GM19452 (cell line): ENCODE measurements around the gene SMARCA2.
"Not testable (repeated sequence)": the region's sequence is repeated elsewhere in the genome, so short reads cannot be mapped to it uniquely, and the experiment has no call there.

Experiments used
- ATAC-seq: cut with Tn5 transposase; IDR thresholded peaks from one replicate; pipeline ENCODE4 v1.9.1; 2021; ENCODE audit not compliant: unreplicated experiment

SMARCA2 gene

DNA sequence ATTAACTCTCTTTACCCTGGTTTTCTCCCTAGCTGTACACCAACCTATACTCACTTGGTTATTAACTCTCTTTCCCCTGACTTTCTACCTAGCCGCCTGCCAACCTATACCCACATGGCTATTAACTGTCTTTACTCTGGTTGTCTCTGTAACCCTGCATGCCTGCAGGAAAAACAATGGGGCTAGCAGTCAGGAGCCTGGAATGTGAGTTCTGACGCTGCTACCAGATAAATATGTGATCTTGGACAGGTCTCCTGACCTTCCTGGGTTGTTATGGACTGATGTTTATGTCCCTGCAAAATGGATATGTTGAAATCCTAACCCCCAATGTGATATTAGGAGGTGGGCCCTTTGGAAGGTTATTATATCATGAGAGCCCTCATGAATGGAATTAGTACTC is 119.2 kb downstream of the SMARCA2 start:
- no peak for ATAC-seq

DNA sequence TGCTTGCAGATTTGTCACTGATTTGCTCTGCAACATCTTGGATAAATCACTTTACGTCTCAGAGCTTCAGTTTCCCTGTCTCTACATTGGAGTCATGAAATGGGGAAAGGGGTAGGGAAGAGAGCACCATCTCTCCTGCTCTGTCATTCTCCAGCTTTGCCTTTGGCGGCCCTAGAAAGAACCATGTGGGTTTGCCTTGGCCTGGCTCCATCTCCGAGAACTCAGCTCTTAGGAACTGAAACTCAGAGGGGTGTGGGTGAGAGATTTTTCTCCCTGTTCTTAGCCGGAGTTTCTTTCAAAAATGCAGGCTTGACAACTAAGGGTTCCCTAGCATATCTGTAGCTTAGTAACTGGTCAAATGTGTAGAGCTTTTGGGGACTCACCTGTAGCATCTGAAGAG is 123.5 kb downstream of the SMARCA2 start:
- no peak for ATAC-seq

- ATAC-seq = no peak
Observed at GRCh38 chr9:2140600-2141223, 125.6 kb downstream of the SMARCA2 start.

DNA sequence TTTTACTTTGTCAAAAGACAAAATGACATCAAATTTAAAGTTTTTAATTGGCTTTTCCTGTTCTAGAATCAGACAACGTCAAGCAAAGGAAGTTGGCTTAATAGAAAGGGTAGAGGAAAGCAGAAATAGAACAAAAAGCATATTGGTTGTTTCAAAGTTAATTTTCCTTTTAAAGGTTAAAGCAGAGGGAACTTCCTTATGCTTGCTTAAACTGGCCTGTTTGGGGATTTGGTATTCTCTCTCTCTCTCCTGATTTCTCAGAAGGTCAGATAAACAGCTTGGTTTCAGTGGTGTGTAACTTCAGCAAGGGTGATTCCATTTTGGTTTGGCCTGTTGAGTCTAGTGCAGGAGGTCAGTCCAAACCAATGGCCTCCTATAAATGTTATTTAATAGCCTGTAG is 127.1 kb downstream of the SMARCA2 start:
- no peak for ATAC-seq

- no peak for ATAC-seq
Observed at GRCh38 chr9:2144619-2145018, 129.5 kb downstream of the SMARCA2 start.

GRCh38 chr9:2145746-2146145 is 130.6 kb downstream of the SMARCA2 start:
- ATAC-seq = no peak

- not testable (repeated sequence) for ATAC-seq
Observed at GRCh38 chr9:2146700-2147099, 131.6 kb downstream of the SMARCA2 start.

GRCh38 chr9:2150338-2150737 is 135.2 kb downstream of the SMARCA2 start:
- no peak for ATAC-seq

DNA sequence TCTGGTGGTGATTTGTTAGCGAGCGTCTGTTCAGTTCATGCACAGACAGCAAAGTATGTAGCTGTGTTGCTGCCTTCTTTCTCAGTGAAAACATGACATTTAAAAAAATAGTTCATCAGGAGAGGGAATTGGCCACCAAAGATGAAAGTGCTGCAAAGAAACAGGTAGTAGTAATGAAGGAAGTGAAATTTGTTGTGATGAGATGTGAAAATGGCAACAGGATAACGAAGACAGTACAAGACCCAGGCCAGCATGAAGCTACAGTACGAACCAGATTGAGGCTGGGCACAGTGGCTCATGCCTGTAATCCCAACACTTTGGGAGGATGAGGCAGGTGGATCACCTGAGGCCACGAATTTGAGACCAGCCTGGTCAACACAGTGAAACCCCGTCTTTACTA is 136.0 kb downstream of the SMARCA2 start:
- ATAC-seq = no peak

- ATAC-seq = no peak
Observed at GRCh38 chr9:2152966-2153629, 138.0 kb downstream of the SMARCA2 start.

GRCh38 chr9:2153630-2154217 is 138.6 kb downstream of the SMARCA2 start:
- ATAC-seq = no peak

- no peak for ATAC-seq
Observed at GRCh38 chr9:2154731-2155130, 139.6 kb downstream of the SMARCA2 start.

- ATAC-seq = no peak
Observed at GRCh38 chr9:2155966-2156365, 140.8 kb downstream of the SMARCA2 start.

DNA sequence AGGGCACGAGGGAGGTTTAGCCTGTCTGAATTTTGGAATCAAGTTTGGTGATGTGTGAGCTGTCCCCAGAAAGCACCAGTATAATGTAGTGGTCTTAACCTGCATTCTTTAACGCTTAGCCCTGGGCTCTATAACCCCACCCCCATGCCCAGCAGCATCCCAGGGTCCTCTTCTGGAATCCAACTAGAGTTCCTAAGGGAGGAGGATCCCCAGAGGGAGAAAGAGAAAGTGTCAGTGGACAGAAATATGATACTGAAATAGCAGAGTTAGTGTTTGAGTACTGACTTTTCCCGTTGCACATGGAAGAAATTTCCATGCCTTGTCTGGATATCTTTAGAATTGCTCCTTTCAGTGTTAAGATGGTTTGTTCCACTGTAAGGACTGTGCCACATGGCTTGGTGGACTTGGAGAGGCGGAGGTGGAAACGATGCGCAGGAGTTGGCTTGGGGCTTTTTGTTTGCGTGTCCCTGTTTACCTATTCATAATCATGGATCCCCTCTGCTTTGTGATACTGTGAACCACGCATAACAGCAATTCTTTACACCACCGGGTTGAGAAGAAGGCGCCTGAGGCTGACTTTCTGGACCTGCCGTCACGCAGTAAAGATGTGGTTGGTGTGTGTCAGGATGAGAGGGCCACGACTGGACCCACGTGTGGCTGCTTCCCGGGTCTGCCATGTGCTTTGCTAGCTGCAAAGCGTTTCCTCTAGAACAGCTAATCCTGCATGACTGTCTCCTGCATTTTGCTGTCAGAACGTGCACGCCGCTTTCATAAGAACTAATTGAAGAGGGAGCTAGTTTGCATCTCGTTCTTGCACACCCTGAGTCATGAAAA is 142.3 kb downstream of the SMARCA2 start:
- ATAC-seq = peak; percentile 54

- ATAC-seq = peak; percentile 55
Observed at GRCh38 chr9:2158111-2158610, 143.0 kb downstream of the SMARCA2 start.

GRCh38 chr9:2158766-2159430 is 143.8 kb downstream of the SMARCA2 start:
- ATAC-seq = no peak

- ATAC-seq = no peak
Observed at GRCh38 chr9:2159521-2160454, 144.6 kb downstream of the SMARCA2 start.

DNA sequence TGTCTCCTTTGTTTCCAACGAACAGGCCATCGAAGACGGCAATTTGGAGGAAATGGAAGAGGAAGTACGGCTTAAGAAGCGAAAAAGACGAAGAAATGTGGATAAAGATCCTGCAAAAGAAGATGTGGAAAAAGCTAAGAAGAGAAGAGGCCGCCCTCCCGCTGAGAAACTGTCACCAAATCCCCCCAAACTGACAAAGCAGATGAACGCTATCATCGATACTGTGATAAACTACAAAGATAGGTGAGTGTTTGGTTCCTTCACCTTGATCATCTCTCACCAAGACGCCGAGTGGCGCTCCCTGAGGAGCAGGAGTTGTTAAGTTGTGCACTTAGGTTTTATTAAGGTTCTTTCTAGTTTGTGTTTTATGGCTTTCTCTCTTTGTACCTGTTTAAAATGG is 146.5 kb downstream of the SMARCA2 start:
- ATAC-seq = no peak

- no peak for ATAC-seq
Observed at GRCh38 chr9:2163231-2163885, 148.2 kb downstream of the SMARCA2 start.
